Astrocyte (in vitro differentiated cells and primary cell): Measurements from ENCODE around the gene C16orf95.

Experiments
- EZH2 ChIP-seq: IDR thresholded peaks from 2 replicates; pipeline ENCODE4 v1.6.1; 2012; ENCODE audit warnings: mild to moderate bottlenecking, low read length, inconsistent platforms; ENCODE audit not compliant: insufficient read depth
- TF ChIP-seq, protein P1 (sequence below): IDR thresholded peaks from 2 replicates; pipeline ENCODE4 v1.5.1; 2011; ENCODE audit warnings: low read depth, mild to moderate bottlenecking, inconsistent platforms, low read length, moderate library complexity; ENCODE audit not compliant: insufficient read depth

DNA sequence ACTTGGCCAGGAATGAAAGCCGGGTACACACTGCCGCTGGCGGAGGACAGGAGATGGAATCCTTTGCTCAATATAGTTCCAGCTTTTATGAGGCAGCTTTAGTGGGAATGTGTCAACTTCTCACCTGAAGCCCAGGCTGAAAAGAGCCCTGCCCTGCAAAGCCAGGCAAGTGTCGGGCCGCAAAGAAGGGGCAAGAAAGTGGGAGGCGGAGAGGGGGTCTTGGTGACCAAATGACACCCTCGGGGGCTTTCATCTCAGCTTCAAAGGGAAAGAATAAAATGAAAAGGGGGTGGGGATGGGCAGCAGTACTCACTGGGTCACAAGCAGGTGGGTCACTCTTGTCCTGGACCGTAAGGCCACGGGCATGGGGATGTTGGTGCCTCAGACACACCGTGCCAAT is 62.9 kb downstream of the C16orf95 start:
- TF ChIP-seq, protein P1, sequence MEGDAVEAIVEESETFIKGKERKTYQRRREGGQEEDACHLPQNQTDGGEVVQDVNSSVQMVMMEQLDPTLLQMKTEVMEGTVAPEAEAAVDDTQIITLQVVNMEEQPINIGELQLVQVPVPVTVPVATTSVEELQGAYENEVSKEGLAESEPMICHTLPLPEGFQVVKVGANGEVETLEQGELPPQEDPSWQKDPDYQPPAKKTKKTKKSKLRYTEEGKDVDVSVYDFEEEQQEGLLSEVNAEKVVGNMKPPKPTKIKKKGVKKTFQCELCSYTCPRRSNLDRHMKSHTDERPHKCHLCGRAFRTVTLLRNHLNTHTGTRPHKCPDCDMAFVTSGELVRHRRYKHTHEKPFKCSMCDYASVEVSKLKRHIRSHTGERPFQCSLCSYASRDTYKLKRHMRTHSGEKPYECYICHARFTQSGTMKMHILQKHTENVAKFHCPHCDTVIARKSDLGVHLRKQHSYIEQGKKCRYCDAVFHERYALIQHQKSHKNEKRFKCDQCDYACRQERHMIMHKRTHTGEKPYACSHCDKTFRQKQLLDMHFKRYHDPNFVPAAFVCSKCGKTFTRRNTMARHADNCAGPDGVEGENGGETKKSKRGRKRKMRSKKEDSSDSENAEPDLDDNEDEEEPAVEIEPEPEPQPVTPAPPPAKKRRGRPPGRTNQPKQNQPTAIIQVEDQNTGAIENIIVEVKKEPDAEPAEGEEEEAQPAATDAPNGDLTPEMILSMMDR: no peak
- TF ChIP-seq EZH2: no peak
